ENCODE measurements around the gene KRTAP20-2.

DNA sequence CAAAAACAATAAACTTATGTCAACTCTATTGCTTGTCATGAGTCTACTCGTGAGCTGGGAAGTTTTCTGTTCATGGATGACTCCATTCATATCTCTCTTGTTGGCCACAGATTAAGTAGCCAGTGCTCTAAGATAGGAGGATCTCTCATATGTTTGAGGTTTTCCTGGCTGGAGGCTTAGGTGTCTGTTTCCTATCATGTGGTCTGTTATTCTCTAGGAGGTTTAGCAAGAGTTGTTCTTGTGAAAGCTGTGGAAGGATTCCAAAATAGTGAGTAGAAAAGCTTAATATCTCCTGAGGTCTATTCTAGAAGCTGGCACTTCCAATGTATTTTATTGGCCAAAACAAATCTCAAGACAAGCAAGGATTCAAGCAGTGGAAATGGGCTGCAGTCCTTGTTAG lies 5.8 kb upstream of the KRTAP20-2 start:
- TF ChIP-seq, protein P1, sequence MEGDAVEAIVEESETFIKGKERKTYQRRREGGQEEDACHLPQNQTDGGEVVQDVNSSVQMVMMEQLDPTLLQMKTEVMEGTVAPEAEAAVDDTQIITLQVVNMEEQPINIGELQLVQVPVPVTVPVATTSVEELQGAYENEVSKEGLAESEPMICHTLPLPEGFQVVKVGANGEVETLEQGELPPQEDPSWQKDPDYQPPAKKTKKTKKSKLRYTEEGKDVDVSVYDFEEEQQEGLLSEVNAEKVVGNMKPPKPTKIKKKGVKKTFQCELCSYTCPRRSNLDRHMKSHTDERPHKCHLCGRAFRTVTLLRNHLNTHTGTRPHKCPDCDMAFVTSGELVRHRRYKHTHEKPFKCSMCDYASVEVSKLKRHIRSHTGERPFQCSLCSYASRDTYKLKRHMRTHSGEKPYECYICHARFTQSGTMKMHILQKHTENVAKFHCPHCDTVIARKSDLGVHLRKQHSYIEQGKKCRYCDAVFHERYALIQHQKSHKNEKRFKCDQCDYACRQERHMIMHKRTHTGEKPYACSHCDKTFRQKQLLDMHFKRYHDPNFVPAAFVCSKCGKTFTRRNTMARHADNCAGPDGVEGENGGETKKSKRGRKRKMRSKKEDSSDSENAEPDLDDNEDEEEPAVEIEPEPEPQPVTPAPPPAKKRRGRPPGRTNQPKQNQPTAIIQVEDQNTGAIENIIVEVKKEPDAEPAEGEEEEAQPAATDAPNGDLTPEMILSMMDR (IDR thresholded peaks at IDR 0.05; ENCODE audit: low read depth, low read length): no peak
- no peak for TF ChIP-seq EZH2phosphoT487 (IDR thresholded peaks at IDR 0.05; ENCODE audit: low read depth)

Data from OCI-LY3 (cell line).